GM21381 (cell line): ENCODE data around the gene HDHD5.

Source experiments
- ATAC-seq: cut with Tn5 transposase; IDR thresholded peaks from one replicate; pipeline ENCODE4 v1.9.1; 2021; ENCODE audit warnings: mild to moderate bottlenecking, moderate library complexity; ENCODE audit not compliant: unreplicated experiment

The HDHD5 gene

DNA sequence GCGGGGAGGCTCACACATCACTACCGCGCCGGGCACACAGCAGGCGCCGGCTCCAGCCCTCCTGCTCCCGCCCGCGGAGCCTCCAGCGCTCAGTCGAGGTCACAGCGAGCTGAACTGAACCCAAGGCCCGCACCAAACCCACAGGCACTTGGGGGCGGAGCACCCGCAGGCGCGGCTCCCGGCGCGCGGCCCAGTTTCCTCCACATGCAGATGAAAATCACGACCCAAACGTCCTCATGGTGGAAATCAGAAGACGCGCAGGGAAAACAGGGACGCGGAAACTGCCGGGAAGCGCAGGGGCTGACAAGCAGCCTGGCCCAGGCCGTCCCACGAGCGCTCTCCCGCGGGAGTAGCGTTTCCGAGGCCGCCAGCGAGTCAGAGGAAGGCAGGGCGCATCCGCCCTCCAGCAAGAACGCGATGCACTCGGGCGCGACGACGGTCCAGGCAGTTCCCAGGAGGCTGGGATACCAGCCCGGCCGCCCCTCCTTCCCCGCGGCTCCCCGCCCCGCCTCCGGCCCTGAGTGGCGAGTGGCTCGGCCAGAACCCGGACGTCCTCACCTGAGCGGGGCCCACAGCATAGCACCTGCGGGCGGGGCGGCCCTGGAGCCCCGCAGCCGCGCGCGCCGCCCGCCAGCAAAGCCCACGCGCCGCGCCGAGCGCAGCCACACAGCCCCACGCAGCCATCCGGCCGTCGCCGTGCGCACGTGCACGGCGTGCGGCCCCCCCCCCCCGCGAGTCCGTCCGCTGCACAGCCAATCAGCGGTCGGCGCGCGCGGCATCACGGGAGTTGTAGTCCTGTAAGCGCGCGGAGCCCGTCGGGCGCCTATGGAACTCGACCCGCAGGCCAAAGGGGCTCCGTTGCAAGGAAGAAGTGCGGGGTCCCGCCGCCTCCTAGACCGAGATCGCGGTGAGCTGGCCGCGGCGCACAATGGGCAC lies at the start of gene HDHD5:
HDHD5 (minus strand) TSS at position 710 of the 936 bp plus-strand sequence; CDS start at position 684, 26 bp downstream.
- peak; percentile 74 for ATAC-seq

- no peak for ATAC-seq
Observed at GRCh38 chr22:17205432-17205831, 46.4 kb upstream of the HDHD5 start.

- ATAC-seq: no peak
Observed at GRCh38 chr22:17201285-17201945, 42.3 kb upstream of the HDHD5 start.

GRCh38 chr22:17199003-17199731 lies 40.1 kb upstream of the HDHD5 start:
- no peak for ATAC-seq

GRCh38 chr22:17198170-17199002 lies 39.3 kb upstream of the HDHD5 start:
- ATAC-seq: no peak

DNA sequence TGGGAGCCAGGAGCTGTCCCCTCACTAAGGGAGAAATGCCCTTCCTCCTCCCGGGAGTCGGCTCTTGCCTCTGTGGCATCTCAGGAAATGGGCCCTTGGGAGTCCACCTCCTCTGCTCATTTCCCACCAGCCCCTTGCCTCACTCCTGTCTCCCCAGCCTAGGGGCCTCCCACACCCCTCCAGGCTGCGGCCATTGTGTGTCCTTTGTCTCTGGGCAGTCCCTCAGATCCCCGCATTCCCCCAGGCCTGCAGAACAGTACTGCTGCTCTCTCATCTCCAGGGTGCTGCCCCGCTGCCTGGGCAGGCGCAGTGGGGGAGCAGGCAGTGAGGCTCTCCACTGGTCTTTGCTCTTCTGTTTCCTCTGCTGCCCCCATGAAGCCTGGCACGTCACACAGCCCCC lies 35.1 kb upstream of the HDHD5 start:
- no peak for ATAC-seq

DNA sequence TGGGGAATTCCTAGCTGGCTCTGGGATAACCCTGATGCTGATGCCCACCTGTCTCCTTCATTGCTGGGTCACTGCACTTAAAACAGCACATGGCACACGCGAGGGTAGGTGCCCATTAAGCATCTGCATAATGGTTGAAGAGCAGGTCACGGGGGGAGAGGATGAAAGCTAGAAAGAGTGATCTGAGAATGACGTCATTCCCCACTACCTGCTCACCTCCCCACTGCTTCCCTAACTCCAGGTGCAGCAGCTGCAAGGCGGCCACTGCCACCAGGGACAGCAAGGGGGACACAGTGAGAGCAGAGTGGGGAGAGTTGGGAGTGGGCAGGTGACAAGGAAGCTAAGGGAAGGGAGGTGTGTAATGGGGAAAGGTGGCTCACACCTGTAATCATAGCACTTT lies 33.1 kb upstream of the HDHD5 start:
- no peak for ATAC-seq

GRCh38 chr22:17191163-17191784 lies 32.2 kb upstream of the HDHD5 start:
- ATAC-seq: no peak

GRCh38 chr22:17190702-17191101 lies 31.6 kb upstream of the HDHD5 start:
- no peak for ATAC-seq

- no peak for ATAC-seq
Observed at GRCh38 chr22:17176715-17177114, 17.6 kb upstream of the HDHD5 start.

GRCh38 chr22:17172029-17172833 lies 13.2 kb upstream of the HDHD5 start:
- no peak for ATAC-seq

DNA sequence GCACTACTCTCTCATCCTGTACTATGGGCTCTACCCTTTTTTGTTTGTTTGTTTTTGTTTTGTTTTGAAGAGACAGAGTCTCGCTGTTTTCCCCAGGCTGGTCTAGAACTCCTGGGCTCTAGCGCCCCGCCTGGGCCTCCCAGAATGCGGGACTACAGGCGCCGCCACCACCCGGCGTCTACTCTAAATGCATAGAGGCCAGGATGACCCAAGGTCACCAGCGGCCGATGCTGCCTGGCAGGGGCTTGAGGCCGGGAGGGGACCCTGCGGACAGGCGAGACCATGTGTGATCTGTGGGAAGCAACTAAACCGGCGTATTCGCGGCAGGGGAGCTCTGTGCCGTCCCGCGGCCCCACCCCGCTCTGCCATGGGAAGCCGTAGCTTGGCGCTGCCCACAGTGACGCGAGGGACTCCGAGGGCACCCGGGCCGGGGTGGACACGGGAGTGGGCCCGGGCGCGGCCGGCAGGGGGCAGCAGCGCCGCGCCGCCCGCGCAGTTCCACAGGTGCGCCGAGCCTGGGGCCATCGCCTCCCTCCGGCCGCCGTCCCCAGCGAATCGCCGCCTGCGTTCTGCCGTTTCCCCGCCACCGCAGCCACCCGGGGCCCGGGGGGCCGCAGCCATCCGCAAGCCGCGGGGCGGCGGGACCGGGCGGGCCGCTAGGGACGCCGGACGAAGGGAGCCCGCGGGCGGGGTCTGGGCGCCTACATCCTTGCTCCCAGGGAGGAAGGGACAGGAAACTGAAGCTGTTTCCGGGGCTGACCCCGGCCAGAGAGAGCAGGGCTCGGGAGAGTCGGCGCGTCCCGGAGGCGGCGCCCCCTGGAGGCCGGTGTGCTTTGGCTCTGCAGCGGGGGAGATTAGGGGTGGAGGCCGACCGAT lies 12.3 kb upstream of the HDHD5 start:
- peak; percentile 94 for ATAC-seq

GRCh38 chr22:17167486-17167885 lies 8.4 kb upstream of the HDHD5 start:
- ATAC-seq: no peak

GRCh38 chr22:17164392-17165024 lies 5.4 kb upstream of the HDHD5 start:
- ATAC-seq: no peak

DNA sequence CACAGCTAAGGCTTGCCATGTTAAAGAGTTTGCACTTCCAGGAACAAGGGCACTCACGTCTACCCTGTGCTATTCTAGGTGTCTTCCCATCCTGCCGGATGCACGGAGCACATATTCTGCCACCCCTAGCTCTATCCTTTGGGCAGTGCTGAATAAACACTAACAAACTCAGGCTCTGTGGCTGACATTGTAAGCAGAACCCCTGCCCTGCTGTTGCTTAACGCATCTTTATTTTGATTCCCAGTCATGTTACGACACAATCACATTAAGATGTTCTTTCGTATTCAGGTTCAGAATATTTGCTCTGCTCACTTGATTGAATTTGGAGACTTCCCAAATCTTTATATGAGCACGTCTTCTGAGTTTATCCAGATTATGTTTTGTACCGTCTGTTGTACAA lies 3.7 kb upstream of the HDHD5 start:
- ATAC-seq: no peak

DNA sequence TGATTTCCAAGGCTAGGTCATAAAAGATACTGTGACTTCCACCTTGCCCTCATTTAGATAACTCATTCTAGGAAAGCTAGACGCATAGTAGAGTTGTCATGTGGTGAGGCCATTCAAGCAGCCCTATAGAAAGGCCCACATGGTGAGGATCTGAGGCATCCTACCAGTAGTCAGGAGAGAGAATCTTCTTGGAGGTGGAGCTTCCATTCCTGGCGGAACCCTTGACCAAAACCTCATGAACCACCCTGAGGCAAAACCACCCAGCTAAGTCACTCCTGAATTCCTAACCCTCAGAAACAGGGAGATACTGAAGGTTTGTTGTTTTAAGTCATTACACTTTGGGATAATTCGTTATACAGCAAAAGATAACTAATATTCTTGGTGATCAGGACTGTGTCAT lies 2.9 kb upstream of the HDHD5 start:
- no peak for ATAC-seq

- ATAC-seq: peak; percentile 27
Observed at GRCh38 chr22:17159504-17159951, 451 bp upstream of the HDHD5 start.

- no peak for ATAC-seq
Observed at GRCh38 chr22:17158176-17158567, 905 bp downstream of the HDHD5 start.
